Heart right ventricle (tissue), 16 donors: ENCODE data around the gene ARHGAP6. TPM values are rescaled to one million over a fixed set of nuclear protein-coding genes. Genes with fewer than 3 reads are reported as not detected.

Experiments
- ATAC-seq, 8 donors: fragments of 200-7000 bp; cut with Tn5 transposase; one replicate each; pipeline ENCODE4 v1.9.1; 2020; ENCODE audit warnings: mild to moderate bottlenecking in 8 of 8, moderate library complexity in 8 of 8, moderate number of reproducible peaks in 1 of 8
- DNase-seq, 2 donors: peaks; one replicate each; pipeline ENCODE4 v3.0.0-alpha.2; 2020
- H3K27ac ChIP-seq, 10 donors: fragments of 200-600 bp; sonication (generic) in 2 of 10; one replicate each; pipeline versions ENCODE4 v1.5.0 to v1.8.0; 2020 to 2022; ENCODE audit warnings: mild to moderate bottlenecking in 3 of 10
- H3K27me3 ChIP-seq, 7 donors: fragments of 200-600 bp; one replicate each; pipeline ENCODE4 v1.8.0; 2021 to 2022; ENCODE audit warnings: mild to moderate bottlenecking in 2 of 7
- H3K36me3 ChIP-seq, 9 donors: fragments of 200-600 bp; sonication (generic) in 1 of 9; one replicate each; pipeline versions ENCODE4 v1.5.0 to v1.8.0; 2020 to 2022; ENCODE audit warnings: mild to moderate bottlenecking in 2 of 9
- H3K4me1 ChIP-seq, 9 donors: fragments of 200-600 bp; sonication (generic) in 1 of 9; one replicate each; pipeline versions ENCODE4 v1.5.0 to v1.8.0; 2020 to 2022; ENCODE audit warnings: mild to moderate bottlenecking in 4 of 9
- H3K4me3 ChIP-seq, 10 donors: fragments of 200-600 bp; sonication (generic) in 2 of 10; one replicate each; pipeline versions ENCODE4 v1.5.0 to v1.8.0; 2020 to 2022; ENCODE audit warnings: mild to moderate bottlenecking in 7 of 10, moderate library complexity in 2 of 10
- H3K9me3 ChIP-seq, 11 donors: fragments of 200-600 bp in 10 of 11; sonication (generic) in 2 of 11; one replicate each; pipeline versions ENCODE4 v1.5.0 to v1.8.0; 2013 to 2022; ENCODE audit warnings: mild to moderate bottlenecking in 2 of 11, control low read depth in 1 of 11, moderate library complexity in 1 of 11
- WGBS, 2 donors: extraction: QIAGEN DNeasy Blood & Tissue Kit; methylation state at CpG; one replicate each; pipeline ENCODE4 v1.1.7; 2013; ENCODE audit warnings: inconsistent platforms in 1 of 2; 5-methylcytosine and 5-hydroxymethylcytosine counted together
- intact Hi-C, 10 donors: fragments of 100-400 bp; cut with DNase I; formaldehyde crosslinking; loops; one replicate each; pipeline versions ENCODE4 v1.11.1 to v1.14.2; 2022
- polyA plus RNA-seq, 2 donors: library from polyadenylated mRNA; stranded (reverse); fragments of 200-250 nt; gene quantifications; one replicate each; pipeline ENCODE4 v1.2.3, GENCODE V29; 2013
- total RNA-seq, 10 donors: library from RNA; stranded (reverse); fragmentation: NEBNext Ultra II Directional in 3 of 10; extraction: Animal tissue kit (Norgen Biotek cat#: 25700) in 3 of 10; gene quantifications; one replicate each; pipeline versions ENCODE4 v1.2.1 to v1.2.4, GENCODE V29; 2021 to 2023
- TF ChIP-seq, protein P1 (sequence below), 9 donors: fragments of 200-600 bp; sonication (generic) in 2 of 9; IDR thresholded peaks; one replicate each; pipeline versions ENCODE4 v1.5.0 to v1.8.0; 2021 to 2022; ENCODE audit warnings: antibody characterized with exemption in 9 of 9, mild to moderate bottlenecking in 5 of 9, moderate library complexity in 1 of 9
- donor health status: Arrhythmogenic right ventricular cardiomyopathy.
- donor health status: ischemic (EF 13 %, LVEDD 7.1; RV severe dilation, severe dysfunction).
- donor health status: healthy with polysubstance abuse.
- donor health status: DM: no; HTN: yes; CAD: no.
- donor health status: DM: no; HTN: no; CAD: no.
- donor health status: ischemic (EF 25% LVEDD 6.9; RV normal size, moderate dysfunction).
- donor health status: ischemic (EF 25% LVEDD 5.7; RV mildly dilated, moderate dysfunction).
- donor health status: healthy.
- donor health status: DM: yes; HTN: yes; CAD: no.
- donor health status: Ischemic cardiomyopathy.
- donor health status: ischemic (EF 35%, LVEDD 5.7; RV mildly dilated, moderate dysfunction).
- donor health status: nonischemic (EF 11% LVEDD 7.7; RV severe dilation, severe dysfunction).
- donor health status: DM: yes; HTN: yes; CAD: no.
- donor health status: PGD.
- donor health status: ischemic (EF 29% LVEDD 5.4; RV normal size, mild dysfunction).
- donor health status: nonischemic (EF 23%, LVEDD 6.1; RV moderate dilation, normal function).

Gene ARHGAP6
- total and polyA plus RNA-seq, 12 donors = 1.6 to 6.0 (median 2.6) TPM

DNA sequence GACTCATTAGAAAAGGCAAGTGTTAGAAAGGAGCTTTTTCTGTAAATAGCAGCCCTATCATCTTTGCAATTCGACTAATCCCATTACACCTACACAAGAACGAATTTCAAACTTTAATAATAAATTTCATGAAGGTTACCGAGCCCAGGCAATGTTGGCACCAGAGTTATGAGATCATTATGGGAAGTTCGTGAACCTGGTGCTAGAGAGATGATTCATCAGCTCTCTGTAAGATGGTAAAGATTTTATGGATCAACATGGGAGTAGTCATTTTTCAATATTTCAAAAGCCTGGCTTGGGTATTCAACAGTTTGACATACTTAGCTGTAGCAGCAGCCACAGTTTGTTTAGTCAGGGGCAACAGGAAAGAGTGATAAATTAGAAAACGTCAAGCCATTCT lies 336.7 kb downstream of the ARHGAP6 start:
- ATAC-seq = no peak

DNA sequence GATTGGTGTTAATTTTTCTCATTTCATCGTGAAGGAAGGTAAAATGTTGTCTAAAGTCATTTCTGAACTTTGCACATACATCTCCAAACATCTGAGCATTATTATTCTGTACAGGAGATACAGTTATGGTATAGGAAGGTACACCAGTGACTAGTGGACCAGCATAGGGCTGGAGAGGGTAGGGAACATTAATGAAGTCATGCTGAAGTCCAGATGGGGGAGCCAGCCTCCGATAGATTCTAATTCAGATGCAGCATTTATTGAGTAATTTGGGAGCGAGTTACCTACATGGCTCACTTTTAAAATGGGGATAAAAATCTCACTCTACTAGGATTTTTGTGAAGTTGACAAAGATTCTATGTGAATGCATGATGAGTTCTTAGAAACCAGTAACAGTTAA lies 337.6 kb downstream of the ARHGAP6 start:
- intact Hi-C loops = no loop called here

More for the DNA sequence above, 336.7 kb downstream of the ARHGAP6 start:
- Histone ChIP-seq H3K27me3 (no peaks in the 10 kb centered on the region), H3K4me1 (no peaks in the 10 kb centered on the region), H3K36me3 (no peaks in the 10 kb centered on the region), H3K4me3 (no peak overlapping the region), H3K9me3 (peaks cover 0 to 7% (median 0%) of the 10 kb centered on the region in 11 donors), H3K27ac (no peak overlapping the region)
- DNase-seq = no peak
- intact Hi-C loops = no loop called here
- 73 to 83% methylated on average over 5 of the region's 5 CpGs for WGBS, 2 donors
- TF ChIP-seq, protein P1, sequence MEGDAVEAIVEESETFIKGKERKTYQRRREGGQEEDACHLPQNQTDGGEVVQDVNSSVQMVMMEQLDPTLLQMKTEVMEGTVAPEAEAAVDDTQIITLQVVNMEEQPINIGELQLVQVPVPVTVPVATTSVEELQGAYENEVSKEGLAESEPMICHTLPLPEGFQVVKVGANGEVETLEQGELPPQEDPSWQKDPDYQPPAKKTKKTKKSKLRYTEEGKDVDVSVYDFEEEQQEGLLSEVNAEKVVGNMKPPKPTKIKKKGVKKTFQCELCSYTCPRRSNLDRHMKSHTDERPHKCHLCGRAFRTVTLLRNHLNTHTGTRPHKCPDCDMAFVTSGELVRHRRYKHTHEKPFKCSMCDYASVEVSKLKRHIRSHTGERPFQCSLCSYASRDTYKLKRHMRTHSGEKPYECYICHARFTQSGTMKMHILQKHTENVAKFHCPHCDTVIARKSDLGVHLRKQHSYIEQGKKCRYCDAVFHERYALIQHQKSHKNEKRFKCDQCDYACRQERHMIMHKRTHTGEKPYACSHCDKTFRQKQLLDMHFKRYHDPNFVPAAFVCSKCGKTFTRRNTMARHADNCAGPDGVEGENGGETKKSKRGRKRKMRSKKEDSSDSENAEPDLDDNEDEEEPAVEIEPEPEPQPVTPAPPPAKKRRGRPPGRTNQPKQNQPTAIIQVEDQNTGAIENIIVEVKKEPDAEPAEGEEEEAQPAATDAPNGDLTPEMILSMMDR (IDR thresholded peaks at IDR 0.05) = no peak

DNA sequence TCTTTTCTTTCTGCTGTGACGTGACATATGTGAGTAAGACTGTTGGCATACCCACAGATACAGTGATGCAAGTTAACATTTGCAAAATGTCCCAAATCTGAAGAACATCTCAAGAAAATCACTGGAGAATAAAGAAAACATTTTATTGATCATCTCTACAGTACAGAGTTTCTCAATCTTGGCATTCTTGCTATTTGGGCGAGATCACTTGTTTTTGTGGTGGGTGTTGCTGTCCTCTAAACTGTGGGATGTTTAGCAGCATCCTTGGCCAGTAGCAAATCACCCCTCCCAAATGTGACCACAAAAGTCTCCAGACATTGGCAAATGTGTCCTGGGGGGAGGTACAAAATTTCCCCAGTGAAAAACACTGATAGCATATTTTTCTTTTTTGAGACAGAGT lies 343.7 kb downstream of the ARHGAP6 start:
- 71 to 73% methylated on average over 2 of the region's 2 CpGs for WGBS, 2 donors
- DNase-seq = no peak
- TF ChIP-seq, protein P1 (IDR thresholded peaks at IDR 0.05) = no peak
- Histone ChIP-seq H3K4me3 (no peak overlapping the region), H3K36me3 (no peaks in the 10 kb centered on the region), H3K27ac (no peak overlapping the region), H3K9me3 (peaks cover 0 to 14% (median 0%) of the 10 kb centered on the region in 11 donors), H3K4me1 (no peaks in the 10 kb centered on the region), H3K27me3 (no peaks in the 10 kb centered on the region)
- ATAC-seq = peak in 1 of 8 donors; percentile 57
- intact Hi-C loops = loop anchor here in 1 of 10 donors (5.0 kb wide), 1 partner anchor 60 kb away; no protein-coding TSS in a partner anchor

More for the DNA sequence above, 337.6 kb downstream of the ARHGAP6 start:
- DNase-seq (no peak), ATAC-seq (no peak)
- Histone ChIP-seq H3K4me3 (no peak overlapping the region), H3K27me3 (no peaks in the 10 kb centered on the region), H3K27ac (no peak overlapping the region), H3K9me3 (peaks cover 0 to 14% (median 0%) of the 10 kb centered on the region in 11 donors), H3K36me3 (no peaks in the 10 kb centered on the region), H3K4me1 (no peaks in the 10 kb centered on the region)
- WGBS, 2 donors = 89 to 92% methylated on average over 3 of the region's 3 CpGs
- TF ChIP-seq, protein P1 (IDR thresholded peaks at IDR 0.05) = no peak

DNA sequence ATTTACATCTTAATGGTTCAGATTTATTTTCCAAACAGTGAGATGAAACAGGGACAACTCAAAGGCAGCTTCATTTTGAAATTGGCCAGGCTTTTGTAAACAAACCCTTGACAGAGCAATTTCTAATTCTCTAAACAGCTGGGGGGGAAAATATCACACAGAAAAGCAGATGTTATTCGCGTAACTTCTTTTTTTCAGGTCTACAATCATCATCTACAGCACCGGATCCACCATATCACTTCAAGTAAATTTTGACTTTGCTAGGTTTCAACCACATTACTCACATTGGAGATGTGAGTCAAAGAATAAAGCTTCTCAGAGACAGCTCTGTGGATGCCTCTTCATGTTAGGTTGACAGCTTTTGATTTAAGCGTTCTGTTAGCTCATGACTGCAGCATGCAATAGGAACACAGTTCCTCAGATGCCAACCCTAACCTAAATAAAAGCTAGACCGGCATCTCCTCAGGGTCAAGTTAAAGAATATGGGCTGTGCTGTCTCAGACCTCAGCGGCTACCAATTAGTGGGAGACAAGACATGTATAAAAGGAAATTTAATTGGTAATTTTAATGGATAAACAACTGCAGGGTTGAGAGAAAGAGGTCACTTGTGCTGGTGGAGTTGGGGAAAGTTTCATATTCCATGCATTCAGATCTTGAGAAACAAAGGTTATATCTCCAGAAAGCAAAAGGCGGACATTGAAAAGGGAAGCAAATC lies 345.8 kb downstream of the ARHGAP6 start:
- WGBS, 2 donors = 69 to 70% methylated on average over 7 of the region's 7 CpGs
- Histone ChIP-seq H3K27ac (no peak overlapping the region), H3K4me1 (no peaks in the 10 kb centered on the region), H3K36me3 (no peaks in the 10 kb centered on the region), H3K9me3 (peaks cover 0 to 14% (median 0%) of the 10 kb centered on the region in 11 donors), H3K27me3 (no peaks in the 10 kb centered on the region), H3K4me3 (no peak overlapping the region)
- intact Hi-C loops = loop anchor here in 1 of 10 donors (5.0 kb wide), 1 partner anchor 62 kb away; no protein-coding TSS in a partner anchor
- ATAC-seq (no peak), DNase-seq (no peak)
- TF ChIP-seq, protein P1 (IDR thresholded peaks at IDR 0.05) = no peak
